Gastrocnemius medialis (tissue), 4 donors: ENCODE measurements around the gene FNDC11. TPM values are rescaled to one million over a fixed set of nuclear protein-coding genes. Genes with fewer than 3 reads are reported as not detected.

Experiments used
- ATAC-seq, 2 donors: fragments of 150-250 bp; one replicate each; pipeline ENCODE4 v1.9.1; 2016
- DNase-seq, 2 donors: peaks; one replicate each; pipeline ENCODE4 v3.0.0-alpha.2; 2019
- H3K27ac ChIP-seq, 4 donors: fragments of 200-600 bp; sonication (generic); 1 replicate in 1 of 4; 2 replicates in 3 of 4; pipeline ENCODE4 v1.5.1; 2016 to 2018; ENCODE audit warnings: mild to moderate bottlenecking in 2 of 4, moderate library complexity in 1 of 4
- H3K27me3 ChIP-seq, 3 donors: fragments of 200-600 bp; sonication (generic) in 2 of 3; 1 replicate in 1 of 3; 2 replicates in 2 of 3; pipeline versions ENCODE4 v1.5.1 to v1.6.0; 2016 to 2019; ENCODE audit warnings: mild to moderate bottlenecking in 1 of 3, moderate library complexity in 1 of 3
- H3K36me3 ChIP-seq, 2 donors: fragments of 200-600 bp; sonication (generic) in 1 of 2; one replicate each; pipeline ENCODE4 v1.5.1; 2017 to 2018
- H3K4me1 ChIP-seq, 2 donors: fragments of 200-600 bp; sonication (generic) in 1 of 2; one replicate each; pipeline ENCODE4 v1.5.1; 2016 to 2017; ENCODE audit warnings: mild to moderate bottlenecking in 2 of 2
- H3K4me3 ChIP-seq, 4 donors: fragments of 200-600 bp; sonication (generic) in 3 of 4; 1 replicate in 1 of 4; 2 replicates in 3 of 4; pipeline ENCODE4 v1.5.1; 2016 to 2019; ENCODE audit warnings: mild to moderate bottlenecking in 2 of 4
- H3K9me3 ChIP-seq, 3 donors: fragments of 200-600 bp; sonication (generic) in 2 of 3; 1 replicate in 1 of 3; 2 replicates in 2 of 3; pipeline ENCODE4 v1.5.1; 2016 to 2019
- POLR2A ChIP-seq, 2 donors: fragments of 450-650 bp; IDR thresholded peaks; one replicate each; pipeline ENCODE4 v1.6.1; 2017; ENCODE audit warnings: antibody characterized with exemption in 2 of 2, mild to moderate bottlenecking in 2 of 2, moderate library complexity in 2 of 2
- in situ Hi-C, 4 donors: fragments of 200-750 bp; cut with MboI; loops; one replicate each; pipeline versions ENCODE4 v1.15.0 to v1.8.0; 2017; ENCODE audit warnings: low sequenced_read_pairs in 4 of 4
- intact Hi-C: fragments of 100-400 bp; cut with DNase I; formaldehyde crosslinking; loops from one replicate; pipeline ENCODE4 v1.15.1; 2023; ENCODE audit warnings: low total_unique reads
- total RNA-seq, 4 donors: library from RNA; depleted of rRNA; stranded (reverse); fragments of >200 nt; gene quantifications; one replicate each; pipeline versions ENCODE4 v1.1.0 to v1.2.3, GENCODE V29; 2016
- TF ChIP-seq, protein P1 (sequence below), 5 experiments: fragments of 450-650 bp in 3 of 5; fragments of 200-600 bp in 2 of 5; sonication (generic) in 2 of 5; IDR thresholded peaks in 4 of 5; conservative IDR thresholded peaks in 1 of 5; 1 replicate in 4 of 5; 2 replicates in 1 of 5; pipeline ENCODE4 v1.5.1; 2016 to 2019; ENCODE audit warnings: antibody characterized with exemption in 5 of 5, mild to moderate bottlenecking in 3 of 5, moderate library complexity in 3 of 5

FNDC11 gene
- total RNA-seq, 4 donors from 2014 or later, result 0.13 TPM; not detected in 3

DNA sequence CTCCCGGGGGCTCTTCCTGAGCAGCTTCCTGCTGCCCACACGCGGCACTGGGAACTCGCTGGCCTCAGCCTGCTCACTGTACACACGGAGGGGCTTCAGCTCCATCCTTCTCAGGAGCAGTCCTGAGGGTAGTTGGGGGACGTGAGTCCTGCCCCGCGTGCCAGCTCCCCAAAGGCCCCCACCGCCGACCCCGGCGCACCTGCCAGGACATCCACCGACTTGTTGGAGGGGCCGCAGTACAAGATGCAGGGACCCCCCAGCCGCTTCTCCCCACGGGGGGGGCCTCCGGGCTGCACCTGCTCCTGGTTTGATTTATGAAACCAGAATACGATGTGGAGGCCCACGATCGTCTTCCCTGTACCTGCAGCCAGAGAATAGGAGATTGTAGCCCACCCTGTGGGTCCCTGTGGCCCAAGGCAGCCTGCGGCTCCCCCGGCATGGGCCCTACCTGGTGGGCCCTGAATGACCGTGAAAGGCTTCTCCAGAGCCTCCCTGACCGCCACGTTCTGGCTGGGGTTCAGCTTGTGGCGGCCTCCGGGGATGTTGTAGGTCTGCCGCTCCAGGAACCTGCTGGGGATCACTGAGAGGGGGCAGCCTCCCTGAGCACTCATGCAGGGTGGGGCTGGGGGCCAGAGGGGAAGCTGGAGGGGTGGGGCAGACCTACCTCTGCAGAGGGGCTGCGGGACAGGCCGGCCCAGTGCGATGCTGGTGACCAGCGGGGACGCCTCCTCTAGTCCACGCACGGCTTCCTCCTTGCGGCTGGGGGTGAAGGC, 7.9 kb downstream of the FNDC11 start:
- no peak overlapping the region for H3K4me3 ChIP-seq
- H3K27ac ChIP-seq, result no peak overlapping the region
- in situ Hi-C loops (no loop called here), intact Hi-C loops (no loop called here)
- no peak for ATAC-seq
- peaks cover 0 to 9% of the 10 kb centered on the region in 2 donors for H3K36me3 ChIP-seq
- DNase-seq, result no peak
- no peaks in the 10 kb centered on the region for H3K4me1 ChIP-seq
- H3K27me3 ChIP-seq, result no peaks in the 10 kb centered on the region
- no peaks in the 10 kb centered on the region for H3K9me3 ChIP-seq
- no peak for TF ChIP-seq POLR2A (IDR thresholded peaks at IDR 0.05)
- TF ChIP-seq, protein P1, sequence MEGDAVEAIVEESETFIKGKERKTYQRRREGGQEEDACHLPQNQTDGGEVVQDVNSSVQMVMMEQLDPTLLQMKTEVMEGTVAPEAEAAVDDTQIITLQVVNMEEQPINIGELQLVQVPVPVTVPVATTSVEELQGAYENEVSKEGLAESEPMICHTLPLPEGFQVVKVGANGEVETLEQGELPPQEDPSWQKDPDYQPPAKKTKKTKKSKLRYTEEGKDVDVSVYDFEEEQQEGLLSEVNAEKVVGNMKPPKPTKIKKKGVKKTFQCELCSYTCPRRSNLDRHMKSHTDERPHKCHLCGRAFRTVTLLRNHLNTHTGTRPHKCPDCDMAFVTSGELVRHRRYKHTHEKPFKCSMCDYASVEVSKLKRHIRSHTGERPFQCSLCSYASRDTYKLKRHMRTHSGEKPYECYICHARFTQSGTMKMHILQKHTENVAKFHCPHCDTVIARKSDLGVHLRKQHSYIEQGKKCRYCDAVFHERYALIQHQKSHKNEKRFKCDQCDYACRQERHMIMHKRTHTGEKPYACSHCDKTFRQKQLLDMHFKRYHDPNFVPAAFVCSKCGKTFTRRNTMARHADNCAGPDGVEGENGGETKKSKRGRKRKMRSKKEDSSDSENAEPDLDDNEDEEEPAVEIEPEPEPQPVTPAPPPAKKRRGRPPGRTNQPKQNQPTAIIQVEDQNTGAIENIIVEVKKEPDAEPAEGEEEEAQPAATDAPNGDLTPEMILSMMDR (IDR thresholded peaks at IDR 0.05 in 4 of 5, conservative IDR thresholded peaks at IDR 0.05 in 1 of 5), result no peak

DNA sequence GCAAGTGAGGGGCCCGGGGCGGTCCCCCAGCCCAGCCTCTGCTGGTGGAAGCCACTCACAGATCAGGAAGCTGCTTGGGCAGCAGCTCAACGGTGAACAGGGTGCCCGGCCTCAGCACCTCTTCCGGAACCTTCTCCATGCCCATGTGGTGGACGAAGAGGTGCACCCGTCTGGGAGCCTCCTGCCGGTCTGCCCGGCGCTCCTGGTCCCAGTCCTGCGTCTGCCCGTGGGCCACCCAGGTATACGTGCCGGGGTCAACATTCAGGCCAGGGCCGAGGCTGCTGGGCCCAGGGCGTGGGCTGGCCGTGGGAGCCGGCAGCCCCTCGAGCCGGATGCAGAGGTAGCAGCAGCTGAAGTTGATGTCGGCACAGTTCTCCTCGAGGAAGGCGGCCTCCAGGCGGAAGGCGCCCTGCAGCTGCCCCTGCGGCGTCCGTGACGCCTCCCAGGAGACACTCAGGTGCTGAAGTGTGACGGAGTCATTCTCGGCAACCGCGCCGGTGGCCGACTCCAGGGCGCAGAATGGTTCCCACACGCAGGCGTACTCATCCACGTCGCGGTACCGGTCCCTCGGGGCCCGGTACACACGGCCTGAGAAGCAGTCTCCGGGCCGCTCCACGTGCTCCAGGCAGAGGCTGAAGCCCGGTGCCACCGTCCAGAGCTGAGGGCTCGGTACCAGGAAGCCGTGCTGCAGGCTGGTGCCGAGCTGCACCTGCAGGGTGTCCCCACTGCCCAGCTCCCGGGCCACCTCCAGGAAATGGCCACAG, 8.7 kb downstream of the FNDC11 start:
- intact Hi-C loops, result no loop called here
- Histone ChIP-seq H3K27ac (no peak overlapping the region), H3K27me3 (no peaks in the 10 kb centered on the region), H3K9me3 (no peaks in the 10 kb centered on the region), H3K4me3 (no peak overlapping the region), H3K4me1 (no peaks in the 10 kb centered on the region), H3K36me3 (peaks cover 0 to 9% of the 10 kb centered on the region in 2 donors)
- TF ChIP-seq, protein P1 (IDR thresholded peaks at IDR 0.05 in 4 of 5, conservative IDR thresholded peaks at IDR 0.05 in 1 of 5), result no peak
- no peak for TF ChIP-seq POLR2A (IDR thresholded peaks at IDR 0.05)
- DNase-seq (no peak), ATAC-seq (no peak)
- in situ Hi-C loops, result no loop called here

DNA sequence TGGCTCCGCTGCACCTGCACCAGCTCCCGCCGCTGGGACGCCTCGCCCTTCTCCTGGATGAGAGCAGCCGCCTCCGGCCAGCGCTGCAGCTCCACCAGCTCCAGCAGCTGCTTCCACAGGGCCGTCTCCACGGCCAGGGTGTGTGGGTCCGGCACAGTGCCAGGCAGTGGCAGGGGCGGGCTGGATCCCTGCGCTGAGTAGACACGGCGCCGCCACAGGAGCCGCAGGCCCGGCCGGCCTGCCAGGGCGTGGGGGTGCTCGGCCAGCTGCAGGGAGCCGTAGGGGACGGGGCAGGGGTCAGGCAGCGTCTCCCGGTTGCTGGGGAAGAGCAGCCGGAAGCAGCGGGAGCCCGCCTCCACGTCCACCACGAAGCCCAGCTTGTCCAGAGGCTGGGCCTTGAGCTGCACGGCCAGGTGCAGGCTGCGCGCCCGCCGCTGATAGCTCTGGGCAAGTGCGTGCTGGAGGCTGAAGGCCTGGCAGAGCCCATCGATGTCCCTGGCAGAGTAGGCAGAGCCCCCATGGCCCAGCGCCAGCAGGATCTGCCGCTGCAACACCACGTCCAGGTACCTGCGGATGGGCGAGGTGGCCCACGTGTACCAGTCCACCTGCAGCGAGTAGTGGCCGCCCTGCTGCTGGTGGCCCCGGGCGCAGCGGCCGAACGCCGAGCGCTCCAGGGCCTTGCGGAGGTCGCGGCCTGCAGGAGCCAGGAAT, 9.4 kb downstream of the FNDC11 start:
- Histone ChIP-seq H3K36me3 (peaks cover 0 to 9% of the 10 kb centered on the region in 2 donors), H3K27ac (no peak overlapping the region), H3K27me3 (no peaks in the 10 kb centered on the region), H3K4me3 (no peak overlapping the region), H3K9me3 (no peaks in the 10 kb centered on the region), H3K4me1 (no peaks in the 10 kb centered on the region)
- ATAC-seq, result no peak
- DNase-seq, result no peak
- in situ Hi-C loops (no loop called here), intact Hi-C loops (no loop called here)
- TF ChIP-seq POLR2A (IDR thresholded peaks at IDR 0.05), result no peak
- TF ChIP-seq, protein P1 (IDR thresholded peaks at IDR 0.05 in 4 of 5, conservative IDR thresholded peaks at IDR 0.05 in 1 of 5), result no peak

DNA sequence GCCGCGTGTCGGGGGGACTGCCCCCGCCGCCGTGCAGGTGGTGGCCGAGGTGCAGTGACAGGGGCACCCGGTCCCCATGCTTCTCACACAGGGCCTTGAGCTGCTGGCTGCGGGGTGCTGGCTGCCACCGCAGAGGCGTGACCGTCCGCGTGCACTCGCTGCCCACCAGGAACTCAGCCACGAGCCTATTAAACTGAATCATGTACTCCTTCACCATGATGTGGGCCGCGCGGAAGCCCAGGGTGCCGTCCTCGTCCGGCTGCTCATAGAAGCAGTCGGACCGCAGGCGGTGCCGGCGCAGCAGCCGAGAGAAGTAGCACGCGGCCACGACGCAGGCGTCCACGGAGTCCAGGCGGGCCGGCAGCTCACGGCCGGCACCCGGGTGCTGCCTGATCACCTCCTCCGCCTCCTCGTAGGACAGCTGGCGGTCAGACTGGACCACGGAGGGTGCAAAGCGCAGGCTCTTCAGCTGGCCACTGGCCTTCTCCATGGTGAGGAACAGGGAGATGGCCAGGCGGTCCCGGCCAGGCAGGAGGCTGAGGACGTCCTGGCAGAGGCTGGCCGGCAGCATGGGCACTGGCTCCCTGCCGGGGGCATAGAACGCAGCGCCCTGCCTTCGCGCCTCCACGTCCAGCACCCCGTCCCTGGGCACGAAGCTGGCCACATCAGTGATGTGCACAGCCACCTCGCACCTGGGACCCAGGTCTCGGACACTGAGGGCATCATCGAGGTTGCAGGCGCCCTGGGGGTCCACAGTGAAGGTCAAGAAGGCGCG, 10.3 kb downstream of the FNDC11 start:
- in situ Hi-C loops (no loop called here), intact Hi-C loops (no loop called here)
- H3K9me3 ChIP-seq, result no peaks in the 10 kb centered on the region
- DNase-seq (no peak), ATAC-seq (no peak)
- H3K4me3 ChIP-seq, result no peak overlapping the region
- H3K27me3 ChIP-seq, result no peaks in the 10 kb centered on the region
- peaks cover 0 to 9% of the 10 kb centered on the region in 2 donors for H3K36me3 ChIP-seq
- H3K4me1 ChIP-seq, result no peaks in the 10 kb centered on the region
- TF ChIP-seq, protein P1 (IDR thresholded peaks at IDR 0.05 in 4 of 5, conservative IDR thresholded peaks at IDR 0.05 in 1 of 5), result no peak
- no peak for TF ChIP-seq POLR2A (IDR thresholded peaks at IDR 0.05)
- no peak overlapping the region for H3K27ac ChIP-seq
